Stimulated activated CD4-positive, alpha-beta T cell treated with anti-CD3 and anti-CD28 coated beads, Interleukin-12 subunit alpha, Interleukin-12 subunit beta, amount 100 ng/mL, for 24 hours (primary cell): Measurements from ENCODE around the gene EVI5.
"Not testable (repeated sequence)": the region's sequence is repeated elsewhere in the genome, so short reads cannot be mapped to it uniquely, and the experiment has no call there.

ENCODE experiments used
- DNase-seq, 2 experiments: peaks; one replicate each; pipeline ENCODE4 v3.0.0-alpha.2; 2020; ENCODE audit warnings: low read depth in 2 of 2

EVI5 gene

GRCh38 chr1:92577261-92577895, 207.5 kb downstream of the EVI5 start:
- no peak for DNase-seq

GRCh38 chr1:92575123-92575522, 209.8 kb downstream of the EVI5 start:
- DNase-seq = no peak

- no peak for DNase-seq
Measured at GRCh38 chr1:92572520-92572919, 212.4 kb downstream of the EVI5 start.

GRCh38 chr1:92571578-92571977, 213.3 kb downstream of the EVI5 start:
- DNase-seq = no peak

GRCh38 chr1:92567211-92567868, 217.6 kb downstream of the EVI5 start:
- DNase-seq = no peak

- DNase-seq = no peak
Measured at GRCh38 chr1:92563457-92564216, 221.3 kb downstream of the EVI5 start.

- no peak for DNase-seq
Measured at GRCh38 chr1:92556350-92556749, 228.6 kb downstream of the EVI5 start.

- DNase-seq = no peak
Measured at GRCh38 chr1:92554216-92554615, 230.7 kb downstream of the EVI5 start.

- DNase-seq = no peak
Measured at GRCh38 chr1:92551916-92552315, 233.0 kb downstream of the EVI5 start.

- DNase-seq = no peak
Measured at GRCh38 chr1:92544756-92545165, 240.1 kb downstream of the EVI5 start.

- no peak for DNase-seq
Measured at GRCh38 chr1:92543131-92544055, 241.5 kb downstream of the EVI5 start.

GRCh38 chr1:92538413-92539061, 246.4 kb downstream of the EVI5 start:
- peak; percentile 15 to 19 for DNase-seq

GRCh38 chr1:92538048-92538412, 246.9 kb downstream of the EVI5 start:
- DNase-seq = no peak

- no peak for DNase-seq
Measured at GRCh38 chr1:92536980-92537884, 247.7 kb downstream of the EVI5 start.

GRCh38 chr1:92536211-92536979, 248.5 kb downstream of the EVI5 start:
- DNase-seq = no peak

GRCh38 chr1:92532371-92532770, 252.5 kb downstream of the EVI5 start:
- DNase-seq = not testable (repeated sequence)

GRCh38 chr1:92531939-92532338, 253.0 kb downstream of the EVI5 start:
- DNase-seq = not testable (repeated sequence)

- no peak for DNase-seq
Measured at GRCh38 chr1:92527670-92528069, 257.2 kb downstream of the EVI5 start.

GRCh38 chr1:92524944-92525590, 259.8 kb downstream of the EVI5 start:
- DNase-seq = not testable (repeated sequence)
